A549 treated with AZD9567 at 1 μM for 4 hours (cell line): ENCODE measurements around the gene MAPK8IP3. TPM values are rescaled to one million over a fixed set of nuclear protein-coding genes. Genes with fewer than 3 reads are reported as not detected.

ENCODE experiments used
- total RNA-seq: library from RNA; stranded (reverse); fragments of 200-300 nt; extraction: Qiagen RNA extraction; gene quantifications from 5 replicates; pipeline ENCODE4 v1.2.3, GENCODE V29; 2022; ENCODE audit not compliant: insufficient read depth

Gene MAPK8IP3
- total RNA-seq = 46.1 to 71.8 TPM (median 63.2 TPM) in 5 replicates

GRCh38 chr16:1705688-1706385 lies at the start of gene MAPK8IP3:
TSS of gene MAPK8IP3 (plus strand) at chr16:1706195. CDS start at chr16:1706340, 145 bp downstream.

GRCh38 chr16:1677942-1678499 lies 28.0 kb upstream of the MAPK8IP3 start, which contains the start of gene JPT2:
TSS of gene JPT2 (plus strand) at chr16:1678279. CDS start at chr16:1678313, 34 bp downstream.

GRCh38 chr16:1771188-1771863 lies 65.3 kb downstream of the MAPK8IP3 start, which contains the start of gene NME3:
TSS of gene NME3 (minus strand) at chr16:1771543. CDS start at chr16:1771534, 9 bp downstream.

GRCh38 chr16:1772362-1772907 lies 66.4 kb downstream of the MAPK8IP3 start, which contains the start of gene EME2:
TSS of gene EME2 (plus strand) at chr16:1772810. CDS start at chr16:1773228, 418 bp downstream.

GRCh38 chr16:1772908-1773702 lies 67.1 kb downstream of the MAPK8IP3 start, which contains the start of gene MRPS34:
TSS of gene MRPS34 (minus strand) at chr16:1773134. CDS start at chr16:1773119, 15 bp downstream.

GRCh38 chr16:1782408-1783264 lies 76.6 kb downstream of the MAPK8IP3 start, which contains the start of the genes NUBP2 and SPSB3:
TSS of gene NUBP2 (plus strand) at chr16:1782960. CDS start at chr16:1783021, 61 bp downstream.
TSS of gene SPSB3 (minus strand) at chr16:1782571. CDS start at chr16:1781483, 1,088 bp downstream.

GRCh38 chr16:1793578-1794220 lies 87.7 kb downstream of the MAPK8IP3 start, which contains the start of gene IGFALS:
TSS of gene IGFALS (minus strand) at chr16:1793705. CDS start at chr16:1793652, 53 bp downstream.

Other genes starting within 250 kb of the MAPK8IP3 start
- gene CLCN7, start 231.2 kb upstream of the MAPK8IP3 start, total RNA-seq = 29.4 to 77.2 TPM (median 76.2 TPM) in 5 replicates
- gene PTX4, start 217.3 kb upstream of the MAPK8IP3 start, total RNA-seq = not detected in 5 replicates
- gene TELO2, start 212.8 kb upstream of the MAPK8IP3 start, total RNA-seq = 30.9 to 51.8 TPM (median 48.4 TPM) in 5 replicates
- gene TMEM204, start 172.5 kb upstream of the MAPK8IP3 start, total RNA-seq = 0.05 to 0.07 TPM (median 0.06 TPM) in 4 of 5 replicates, not detected in the other
- gene IFT140, start 94.1 kb upstream of the MAPK8IP3 start, total RNA-seq = 5.4 to 9.4 TPM (median 8.5 TPM) in 5 replicates
- gene CRAMP1, start 93.8 kb upstream of the MAPK8IP3 start, total RNA-seq = 10.3 to 19.6 TPM (median 16.7 TPM) in 5 replicates
- gene JPT2, start 27.9 kb upstream of the MAPK8IP3 start, total RNA-seq = 156 to 277 TPM (median 157 TPM) in 5 replicates
- gene NME3, start 65.3 kb downstream of the MAPK8IP3 start, total RNA-seq = 25.1 to 64.0 TPM (median 61.2 TPM) in 5 replicates
- gene EME2, start 66.6 kb downstream of the MAPK8IP3 start, total RNA-seq = 4.1 to 12.2 TPM (median 11.4 TPM) in 5 replicates
- gene MRPS34, start 66.9 kb downstream of the MAPK8IP3 start, total RNA-seq = 126 to 264 TPM (median 252 TPM) in 5 replicates
- 21.9 to 31.5 TPM (median 27.5 TPM) in 5 replicates for gene SPSB3, start 76.4 kb downstream of the MAPK8IP3 start, total RNA-seq
- gene NUBP2, start 76.8 kb downstream of the MAPK8IP3 start, total RNA-seq = 54.1 to 93.4 TPM (median 86.7 TPM) in 5 replicates
- gene IGFALS, start 87.5 kb downstream of the MAPK8IP3 start, total RNA-seq = 0.06 to 0.20 TPM (median 0.07 TPM) in 4 of 5 replicates, not detected in the other
- gene HAGH, start 120.6 kb downstream of the MAPK8IP3 start, total RNA-seq = 64.2 to 78.9 TPM (median 76.2 TPM) in 5 replicates
- 45.9 to 58.9 TPM (median 47.9 TPM) in 5 replicates for gene FAHD1, start 121.0 kb downstream of the MAPK8IP3 start, total RNA-seq
- 0.96 to 1.3 TPM (median 0.99 TPM) in 4 of 5 replicates, not detected in the other for gene MEIOB, start 166.0 kb downstream of the MAPK8IP3 start, total RNA-seq
- 1.8 to 1.9 TPM (median 1.9 TPM) in 4 of 5 replicates, not detected in the other for gene HS3ST6, start 212.2 kb downstream of the MAPK8IP3 start, total RNA-seq
- 25.4 to 35.1 TPM (median 34.9 TPM) in 5 replicates for gene MSRB1, start 237.0 kb downstream of the MAPK8IP3 start, total RNA-seq
- gene RPL3L, start 248.5 kb downstream of the MAPK8IP3 start, total RNA-seq = 0.08 to 0.15 TPM in 2 of 5 replicates, not detected in the others